Panc1 (cell line): ENCODE results near the gene RFX1. TPM values are rescaled to one million over a fixed set of nuclear protein-coding genes. Genes with fewer than 3 reads are reported as not detected.

Experiments
- ATAC-seq: fragments of 200-7000 bp; cut with Tn5 transposase; 2 replicates; pipeline ENCODE4 v1.9.1; 2020; ENCODE audit warnings: mild to moderate bottlenecking, moderate library complexity
- BruUV-seq: library from RNA; stranded (reverse); fragments of 400-500 nt; replicated peaks from 2 replicates; lab custom pipeline; 2021; lab: Mats Ljungman, UMichigan
- CTCF ChIA-PET: fragments of 300-600 bp; sonication (Branson Sonifier 250); formaldehyde crosslinking; loops from one replicate; lab custom pipeline; 2022; ENCODE audit warnings: antibody characterized with exemption; lab: Charles Lee
- POLR2A ChIA-PET: fragments of 300-600 bp; sonication (Branson Sonifier 250); formaldehyde crosslinking; loops from one replicate; lab custom pipeline; 2022; ENCODE audit warnings: antibody characterized with exemption; lab: Charles Lee
- DNase-seq: peaks from one replicate; pipeline ENCODE4 v3.0.0-alpha.2; 2010; ENCODE audit warnings: low read depth, low spot score
- H3K27ac ChIP-seq: 2 replicates; pipeline ENCODE4 v1.5.1; 2011; ENCODE audit warnings: mild to moderate bottlenecking, low read length, inconsistent platforms
- H3K27me3 ChIP-seq: fragments of 200-500 bp; sonication (Bioruptor generic); 2 replicates; pipeline ENCODE4 v1.6.0; 2014; ENCODE audit warnings: low read length, inconsistent platforms; ENCODE audit not compliant: control insufficient read depth, insufficient read depth
- H3K36me3 ChIP-seq: fragments of 200-500 bp; sonication (Bioruptor generic); 2 replicates; pipeline ENCODE4 v1.5.1; 2014; ENCODE audit warnings: inconsistent platforms, mild to moderate bottlenecking, low read length, moderate library complexity; ENCODE audit not compliant: control insufficient read depth, insufficient read depth
- H3K4me1 ChIP-seq: 2 replicates; pipeline ENCODE4 v1.5.1; 2011; ENCODE audit warnings: inconsistent platforms, mild to moderate bottlenecking, low read length, moderate library complexity; ENCODE audit not compliant: control insufficient read depth, insufficient read depth
- H3K4me3 ChIP-seq, 2 experiments: 2 replicates each; pipeline ENCODE4 v1.5.1; 2011 to 2012; ENCODE audit warnings: low read depth in 2 of 2, low read length in 2 of 2, mild to moderate bottlenecking in 2 of 2, inconsistent platforms in 1 of 2, moderate library complexity in 1 of 2
- H3K9me3 ChIP-seq: fragments of 200-500 bp; sonication (Bioruptor generic); 2 replicates; pipeline ENCODE4 v1.5.1; 2014; ENCODE audit warnings: low read depth, mild to moderate bottlenecking, inconsistent platforms, low read length, moderate library complexity; ENCODE audit not compliant: control insufficient read depth, insufficient read depth
- POLR2AphosphoS5 ChIP-seq: IDR thresholded peaks from 2 replicates; pipeline ENCODE4 v1.6.1; 2012; ENCODE audit warnings: mild to moderate bottlenecking, low read depth, low read length, moderate library complexity
- SIN3A ChIP-seq: IDR thresholded peaks from 2 replicates; pipeline ENCODE4 v1.6.1; 2012; ENCODE audit warnings: low read depth, mild to moderate bottlenecking, low read length, moderate library complexity, borderline replicate concordance; ENCODE audit not compliant: insufficient read depth
- TCF7L2 ChIP-seq: IDR thresholded peaks from 2 replicates; pipeline ENCODE4 v1.6.1; 2011; ENCODE audit warnings: mild to moderate bottlenecking, low read depth, low read length, inconsistent platforms
- in situ Hi-C: cut with HindIII; loops from 2 replicates; pipeline ENCODE4 v1.10.0; 2016; ENCODE audit warnings: low sequenced_read_pairs, low pct_unique_long_range_greater_than_20kb
- intact Hi-C: fragments of 100-400 bp; cut with micrococcal nuclease; formaldehyde crosslinking; loops from one replicate; pipeline ENCODE4 v1.10.0; 2022; ENCODE audit not compliant: unreplicated experiment
- total RNA-seq: library from RNA; stranded (reverse); gene quantifications from one replicate; pipeline ENCODE4 v1.2.1, GENCODE V29; 2021; ENCODE audit not compliant: unreplicated experiment
- TF ChIP-seq, protein P1 (sequence below), 2 experiments: IDR thresholded peaks; 2 replicates each; pipeline ENCODE4 v1.6.1; 2011 to 2012; ENCODE audit warnings: low read depth in 2 of 2, control low read depth in 1 of 2, low read length in 1 of 2, mild to moderate bottlenecking in 1 of 2, moderate library complexity in 1 of 2; ENCODE audit not compliant: insufficient read depth in 1 of 2
- TF ChIP-seq, protein P2 (sequence below): fragments of 450-650 bp; IDR thresholded peaks from 2 replicates; pipeline ENCODE4 v1.5.1; 2017; ENCODE audit warnings: mild to moderate bottlenecking

The RFX1 gene
- total RNA-seq, 1 experiment from 2014 or later, result 15.2 TPM

DNA sequence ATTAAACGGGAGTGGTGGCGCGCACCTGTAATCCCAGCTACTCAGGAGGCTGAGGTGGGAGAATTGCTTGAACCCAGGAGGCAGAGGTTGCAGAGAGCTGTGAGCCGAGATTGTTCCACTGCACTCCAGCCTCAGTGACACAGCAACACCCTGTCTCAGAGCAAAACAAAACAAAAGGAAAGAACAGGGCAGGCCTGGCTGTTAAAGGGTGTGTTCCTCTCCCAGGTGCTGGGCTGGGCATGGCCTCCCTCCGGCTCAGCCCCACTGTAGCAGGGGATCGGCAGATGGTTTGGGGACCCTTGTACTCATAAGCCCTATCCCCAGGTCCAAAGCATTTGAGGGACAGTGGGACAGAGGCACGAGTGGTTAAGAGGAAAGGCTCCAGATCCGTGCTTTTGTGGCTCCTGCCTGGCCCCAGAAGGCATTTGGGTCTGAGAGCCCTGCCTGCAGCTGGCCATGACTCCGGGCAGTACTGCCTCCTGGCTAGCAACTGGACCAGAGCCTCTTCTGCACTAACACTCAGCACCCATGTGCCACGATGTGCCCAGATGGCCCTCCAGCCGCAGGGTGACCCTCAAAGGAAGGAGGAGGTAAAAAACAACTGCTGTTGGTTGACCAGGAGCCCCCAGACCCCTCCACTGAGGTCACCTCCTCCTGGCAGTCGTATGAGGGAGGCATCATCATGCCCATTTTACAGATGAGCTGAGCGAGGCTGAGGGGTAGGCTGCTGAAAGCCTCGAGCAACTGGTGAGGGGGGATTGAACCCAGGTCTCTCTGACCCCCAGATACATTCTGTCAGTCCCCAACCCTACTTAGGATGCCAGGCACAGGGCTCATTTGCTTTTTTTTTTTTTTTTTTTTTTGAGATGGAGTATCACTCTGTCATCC, 10.0 kb downstream of the RFX1 start:
- CTCF ChIA-PET, result interaction anchor here (0.7 kb wide), 1 partner anchor 213 kb away, joined by 9 read pairs; no protein-coding TSS in a partner anchor
- TF ChIP-seq, protein P1, sequence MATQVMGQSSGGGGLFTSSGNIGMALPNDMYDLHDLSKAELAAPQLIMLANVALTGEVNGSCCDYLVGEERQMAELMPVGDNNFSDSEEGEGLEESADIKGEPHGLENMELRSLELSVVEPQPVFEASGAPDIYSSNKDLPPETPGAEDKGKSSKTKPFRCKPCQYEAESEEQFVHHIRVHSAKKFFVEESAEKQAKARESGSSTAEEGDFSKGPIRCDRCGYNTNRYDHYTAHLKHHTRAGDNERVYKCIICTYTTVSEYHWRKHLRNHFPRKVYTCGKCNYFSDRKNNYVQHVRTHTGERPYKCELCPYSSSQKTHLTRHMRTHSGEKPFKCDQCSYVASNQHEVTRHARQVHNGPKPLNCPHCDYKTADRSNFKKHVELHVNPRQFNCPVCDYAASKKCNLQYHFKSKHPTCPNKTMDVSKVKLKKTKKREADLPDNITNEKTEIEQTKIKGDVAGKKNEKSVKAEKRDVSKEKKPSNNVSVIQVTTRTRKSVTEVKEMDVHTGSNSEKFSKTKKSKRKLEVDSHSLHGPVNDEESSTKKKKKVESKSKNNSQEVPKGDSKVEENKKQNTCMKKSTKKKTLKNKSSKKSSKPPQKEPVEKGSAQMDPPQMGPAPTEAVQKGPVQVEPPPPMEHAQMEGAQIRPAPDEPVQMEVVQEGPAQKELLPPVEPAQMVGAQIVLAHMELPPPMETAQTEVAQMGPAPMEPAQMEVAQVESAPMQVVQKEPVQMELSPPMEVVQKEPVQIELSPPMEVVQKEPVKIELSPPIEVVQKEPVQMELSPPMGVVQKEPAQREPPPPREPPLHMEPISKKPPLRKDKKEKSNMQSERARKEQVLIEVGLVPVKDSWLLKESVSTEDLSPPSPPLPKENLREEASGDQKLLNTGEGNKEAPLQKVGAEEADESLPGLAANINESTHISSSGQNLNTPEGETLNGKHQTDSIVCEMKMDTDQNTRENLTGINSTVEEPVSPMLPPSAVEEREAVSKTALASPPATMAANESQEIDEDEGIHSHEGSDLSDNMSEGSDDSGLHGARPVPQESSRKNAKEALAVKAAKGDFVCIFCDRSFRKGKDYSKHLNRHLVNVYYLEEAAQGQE (IDR thresholded peaks at IDR 0.05; ENCODE audit: insufficient read depth in 1 of 2, low read depth in 2 of 2, low read length in 1 of 2), result no peak
- TF ChIP-seq, protein P2, sequence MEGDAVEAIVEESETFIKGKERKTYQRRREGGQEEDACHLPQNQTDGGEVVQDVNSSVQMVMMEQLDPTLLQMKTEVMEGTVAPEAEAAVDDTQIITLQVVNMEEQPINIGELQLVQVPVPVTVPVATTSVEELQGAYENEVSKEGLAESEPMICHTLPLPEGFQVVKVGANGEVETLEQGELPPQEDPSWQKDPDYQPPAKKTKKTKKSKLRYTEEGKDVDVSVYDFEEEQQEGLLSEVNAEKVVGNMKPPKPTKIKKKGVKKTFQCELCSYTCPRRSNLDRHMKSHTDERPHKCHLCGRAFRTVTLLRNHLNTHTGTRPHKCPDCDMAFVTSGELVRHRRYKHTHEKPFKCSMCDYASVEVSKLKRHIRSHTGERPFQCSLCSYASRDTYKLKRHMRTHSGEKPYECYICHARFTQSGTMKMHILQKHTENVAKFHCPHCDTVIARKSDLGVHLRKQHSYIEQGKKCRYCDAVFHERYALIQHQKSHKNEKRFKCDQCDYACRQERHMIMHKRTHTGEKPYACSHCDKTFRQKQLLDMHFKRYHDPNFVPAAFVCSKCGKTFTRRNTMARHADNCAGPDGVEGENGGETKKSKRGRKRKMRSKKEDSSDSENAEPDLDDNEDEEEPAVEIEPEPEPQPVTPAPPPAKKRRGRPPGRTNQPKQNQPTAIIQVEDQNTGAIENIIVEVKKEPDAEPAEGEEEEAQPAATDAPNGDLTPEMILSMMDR, result no peak
- TF ChIP-seq SIN3A (no peak), TCF7L2 (no peak), POLR2AphosphoS5 (no peak)

DNA sequence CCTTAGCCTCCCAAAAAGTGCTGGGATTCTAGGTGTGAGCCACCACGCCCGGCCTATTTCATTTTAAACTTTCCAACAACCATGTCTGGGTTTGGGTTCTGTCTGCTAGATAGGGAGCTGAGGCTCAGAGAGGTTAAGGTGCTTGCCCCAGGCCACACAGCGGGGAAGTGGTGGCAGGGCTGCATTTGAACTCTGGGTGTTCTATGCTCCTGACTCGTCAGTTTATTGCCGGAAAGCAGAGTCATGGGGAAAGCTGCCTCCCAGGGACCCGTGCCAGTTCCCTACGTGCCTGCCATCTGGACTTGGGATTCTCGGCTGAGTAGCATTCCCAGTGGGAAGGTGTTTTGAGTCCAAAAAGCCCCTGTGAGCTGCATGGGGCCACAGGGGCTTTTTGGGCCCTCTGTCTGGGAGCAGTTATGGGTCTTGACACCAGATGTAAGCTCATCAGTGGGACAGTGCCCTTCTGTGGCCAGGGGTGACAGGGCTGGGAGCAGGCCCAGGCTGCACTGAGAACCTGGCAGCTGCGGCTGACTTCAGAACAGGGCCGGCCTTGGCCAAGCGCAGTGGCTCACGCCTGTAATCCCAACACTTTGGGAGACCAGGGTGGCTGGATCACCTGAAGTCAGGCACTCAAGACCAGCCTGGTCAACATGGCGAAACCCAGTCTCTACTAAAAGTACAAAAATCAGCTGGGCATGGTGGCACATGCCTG, 10.9 kb downstream of the RFX1 start:
- TF ChIP-seq POLR2AphosphoS5 (no peak), SIN3A (no peak), TCF7L2 (no peak)
- TF ChIP-seq, protein P1 (IDR thresholded peaks at IDR 0.05; ENCODE audit: insufficient read depth in 1 of 2, low read depth in 2 of 2, low read length in 1 of 2), result no peak
- TF ChIP-seq, protein P2, result no peak
- Histone ChIP-seq H3K36me3 (no peaks in the 10 kb centered on the region), H3K4me1 (no peaks in the 10 kb centered on the region), H3K9me3 (no peaks in the 10 kb centered on the region; the same call in 1 of the 2 replicates), H3K27ac (no peak overlapping the region), H3K4me3 (no peak overlapping the region), H3K27me3 (no peaks in the 10 kb centered on the region)
- ChIA-PET POLR2A (interaction anchor here (0.7 kb wide), 1 partner anchor 127 kb away, joined by 4 read pairs; no protein-coding TSS in a partner anchor), CTCF (interaction anchor here (0.7 kb wide), 1 partner anchor 212 kb away, joined by 9 read pairs; no protein-coding TSS in a partner anchor)
- ATAC-seq (peak; percentile 41; the same call in 1 of the 2 replicates), DNase-seq (no peak)
- in situ Hi-C loops, result no loop called here
- no TSS peak for BruUV-seq
- intact Hi-C loops, result no loop called here

More for the DNA sequence above, 10.0 kb downstream of the RFX1 start:
- intact Hi-C loops (no loop called here), in situ Hi-C loops (no loop called here)
- Histone ChIP-seq H3K4me1 (no peaks in the 10 kb centered on the region), H3K27ac (no peak overlapping the region), H3K9me3 (no peaks in the 10 kb centered on the region; the same call in 1 of the 2 replicates), H3K4me3 (no peak overlapping the region), H3K36me3 (no peaks in the 10 kb centered on the region), H3K27me3 (no peaks in the 10 kb centered on the region)
- DNase-seq (no peak), ATAC-seq (0 out of 2 replicates have a peak, but pooled peaks have one; percentile 37)
- POLR2A ChIA-PET, result interaction anchor here (0.6 kb wide), 1 partner anchor 115 kb away, joined by 8 read pairs; no protein-coding TSS in a partner anchor
- no TSS peak for BruUV-seq
